Progenitor cell of endocrine pancreas (in vitro differentiated cells): ENCODE results near the gene NMNAT2. TPM values are rescaled to one million over a fixed set of nuclear protein-coding genes. Genes with fewer than 3 reads are reported as not detected.

ENCODE experiments used
- DNase-seq: peaks from one replicate; pipeline ENCODE4 v3.0.0; 2021; ENCODE audit warnings: low spot score; ENCODE audit not compliant: unreplicated experiment
- H3K27ac Mint-ChIP-seq: 2 replicates; pipeline ENCODE4 v1.8.0; 2021; ENCODE audit warnings: mild to moderate bottlenecking, moderate library complexity, mixed read lengths
- H3K27me3 Mint-ChIP-seq: 2 replicates; pipeline ENCODE4 v1.8.0; 2021; ENCODE audit warnings: mixed read lengths
- H3K36me3 Mint-ChIP-seq: 2 replicates; pipeline ENCODE4 v1.8.0; 2022; ENCODE audit warnings: mixed read lengths; ENCODE audit not compliant: insufficient read depth
- H3K4me1 Mint-ChIP-seq: 2 replicates; pipeline ENCODE4 v1.8.0; 2021; ENCODE audit warnings: low read depth, mixed read lengths
- H3K4me3 Mint-ChIP-seq: 2 replicates; pipeline ENCODE4 v1.8.0; 2021; ENCODE audit warnings: low read depth, mild to moderate bottlenecking, moderate library complexity, mixed read lengths
- H3K9me3 Mint-ChIP-seq: 2 replicates; pipeline ENCODE4 v1.8.0; 2021; ENCODE audit warnings: low read depth, mixed read lengths
- CTCF ChIP-seq: fragments of 200-600 bp; sonication (generic); IDR thresholded peaks from one replicate; pipeline ENCODE4 v1.5.0; 2021; ENCODE audit warnings: antibody characterized with exemption, mild to moderate bottlenecking; ENCODE audit not compliant: unreplicated experiment
- total RNA-seq: library from RNA; stranded (reverse); gene quantifications from 2 replicates; pipeline ENCODE4 v1.2.1, GENCODE V29; 2021

NMNAT2 gene
- total RNA-seq, 1 donor from 2014 or later = 3.1 TPM

GRCh38 chr1:183251959-183252450 is 166.2 kb downstream of the NMNAT2 start:
- TF ChIP-seq CTCF = no peak
- no peak for DNase-seq
- Mint-ChIP-seq H3K36me3 (no peaks in the 10 kb centered on the region), H3K4me3 (no peak overlapping the region), H3K9me3 (peaks cover 13% of the 10 kb centered on the region), H3K27ac (peak overlapping the region; percentile 69), H3K27me3 (peaks cover 20% of the 10 kb centered on the region), H3K4me1 (peaks cover 4% of the 10 kb centered on the region)

- TF ChIP-seq CTCF = no peak
- H3K27me3 Mint-ChIP-seq = peaks cover 22% of the 10 kb centered on the region
- no peak overlapping the region for H3K4me3 Mint-ChIP-seq
- peaks cover 4% of the 10 kb centered on the region for H3K4me1 Mint-ChIP-seq
- peaks cover 13% of the 10 kb centered on the region for H3K9me3 Mint-ChIP-seq
- H3K27ac Mint-ChIP-seq = peak overlapping the region; percentile 69
- DNase-seq = no peak
- no peaks in the 10 kb centered on the region for H3K36me3 Mint-ChIP-seq
Measured at GRCh38 chr1:183251101-183251958, 166.8 kb downstream of the NMNAT2 start.

- Mint-ChIP-seq H3K27ac (no peak overlapping the region), H3K4me3 (no peak overlapping the region), H3K9me3 (peaks cover 9% of the 10 kb centered on the region), H3K36me3 (no peaks in the 10 kb centered on the region), H3K27me3 (peaks cover 29% of the 10 kb centered on the region), H3K4me1 (peaks cover 4% of the 10 kb centered on the region)
- no peak for TF ChIP-seq CTCF
- DNase-seq = no peak
Measured at GRCh38 chr1:183249941-183250452, 168.2 kb downstream of the NMNAT2 start.

- Mint-ChIP-seq H3K9me3 (peaks cover 7% of the 10 kb centered on the region), H3K27me3 (peaks cover 31% of the 10 kb centered on the region), H3K4me3 (no peak overlapping the region), H3K4me1 (peaks cover 4% of the 10 kb centered on the region), H3K36me3 (no peaks in the 10 kb centered on the region), H3K27ac (no peak overlapping the region)
- TF ChIP-seq CTCF = no peak
- no peak for DNase-seq
Measured at GRCh38 chr1:183248989-183249691, 169.0 kb downstream of the NMNAT2 start.

- no peak for TF ChIP-seq CTCF
- Mint-ChIP-seq H3K27me3 (peaks cover 31% of the 10 kb centered on the region), H3K4me3 (no peak overlapping the region), H3K36me3 (no peaks in the 10 kb centered on the region), H3K4me1 (peaks cover 4% of the 10 kb centered on the region), H3K9me3 (peaks cover 7% of the 10 kb centered on the region), H3K27ac (no peak overlapping the region)
- no peak for DNase-seq
Measured at GRCh38 chr1:183247931-183248330, 170.2 kb downstream of the NMNAT2 start.
